ENCODE measurements around the gene ELK4. TPM values are rescaled to one million over a fixed set of nuclear protein-coding genes. Genes with fewer than 3 reads are reported as not detected.
A peak's percentile ranks its signal among the peaks of the same experiment; 100 is the strongest.

Gene ELK4
- total RNA-seq, 1 experiment from 2014 or later: 31.2 TPM

GRCh38 chr1:205592443-205593003, 39.3 kb downstream of the ELK4 start:
- Histone ChIP-seq H3K4ac (ENCODE audit: low read depth, low read length) (no peak overlapping the region), H2BK120ac (ENCODE audit: low read depth, low read length, poor library complexity, severe bottlenecking) (no peak overlapping the region), H3K9me3 (ENCODE audit: control insufficient read depth, low read depth, low read length) (no peaks in the 10 kb centered on the region), H3K4me1 (ENCODE audit: insufficient read depth, low read length) (no peaks in the 10 kb centered on the region), H2BK20ac (ENCODE audit: low read depth, low read length, poor library complexity, severe bottlenecking) (no peak overlapping the region), H2AFZ (ENCODE audit: low read length) (no peak overlapping the region), H3K9ac (ENCODE audit: extremely low read depth, insufficient read length, low read length) (no peak overlapping the region), H3T11ph (ENCODE audit: low read length) (no peak overlapping the region), H2BK15ac (ENCODE audit: low read depth, low read length) (no peak overlapping the region), H4K8ac (replicated peaks; ENCODE audit: insufficient read length, low read depth, low read length) (no peak overlapping the region), H4K20me1 (ENCODE audit: control insufficient read depth, insufficient read depth, insufficient read length) (no peaks in the 10 kb centered on the region), H3K23me2 (ENCODE audit: insufficient read length, low read depth, low read length, poor library complexity, severe bottlenecking) (no peaks in the 10 kb centered on the region), H2AK5ac (ENCODE audit: insufficient read length, low read length) (no peak overlapping the region), H4K91ac (ENCODE audit: insufficient read length, low read depth, low read length) (no peak overlapping the region), H3K4me2 (ENCODE audit: insufficient read depth, insufficient read length, low read length) (peak overlapping the region; percentile 39), H3K79me1 (ENCODE audit: insufficient read depth, low read depth, low read length, poor library complexity, severe bottlenecking) (no peaks in the 10 kb centered on the region), H3K79me2 (ENCODE audit: insufficient read depth, low read length) (no peaks in the 10 kb centered on the region), H2BK12ac (ENCODE audit: insufficient read length, low read depth, low read length) (no peak overlapping the region), H3K14ac (ENCODE audit: insufficient read depth, low read length) (no peak overlapping the region), H3K27me3 (ENCODE audit: insufficient read depth, low read length) (no peaks in the 10 kb centered on the region), H3K23ac (ENCODE audit: insufficient read length, low read depth, low read length) (no peak overlapping the region), H3K27ac (ENCODE audit: insufficient read length, low read depth, low read length) (no peak overlapping the region), H2BK5ac (ENCODE audit: insufficient read length, low read length) (no peak overlapping the region), H3K18ac (ENCODE audit: insufficient read length, low read depth, low read length) (no peak overlapping the region), H3K56ac (ENCODE audit: insufficient read length, low read depth, low read length) (no peak overlapping the region), H4K5ac (ENCODE audit: insufficient read length, low read depth, low read length) (no peak overlapping the region)
- Mint-ChIP-seq H3K36me3 (ENCODE audit: insufficient read depth in 1 of 3, low read depth in 3 of 3) (peaks cover 0 to 1% (median under 1%) of the 10 kb centered on the region in 3 experiments; a peak in 2 of 7 replicates), H3K9me3 (no peaks in the 10 kb centered on the region; a peak in 1 of 5 replicates), H3K27me3 (ENCODE audit: low read depth) (peaks cover 9% of the 10 kb centered on the region), H3K4me1 (peaks cover 9 to 11% of the 10 kb centered on the region in 2 experiments), H3K27ac (no peak overlapping the region), H3K4me3 (peak overlapping the region; percentile 21 to 42; a peak in 2 of 5 replicates)
- WGBS (ENCODE audit: extremely low coverage, insufficient read length, low lambda C conversion rate): no CpG with 5 or more reads among the region's 14 CpGs
- no peak for TF ChIP-seq CTCF (conservative IDR thresholded peaks at IDR 0.05)
- DNase-seq: no peak
